Sigmoid colon (tissue), 4 donors: ENCODE measurements around the gene GAMT.

ENCODE experiments used
- POLR2AphosphoS5 ChIP-seq, 4 donors: sonication (generic); formaldehyde crosslinking; IDR thresholded peaks; one replicate each; pipeline ENCODE4 v1.6.1; 2017; ENCODE audit warnings: antibody characterized with exemption in 4 of 4
- TF ChIP-seq, protein P1 (sequence below), 4 experiments: fragments of 450-650 bp in 3 of 4; fragments of 200-600 bp in 1 of 4; IDR thresholded peaks; one replicate each; pipeline ENCODE4 v1.5.1; 2016 to 2019; ENCODE audit warnings: antibody characterized with exemption in 4 of 4, mild to moderate bottlenecking in 3 of 4, moderate library complexity in 2 of 4

DNA sequence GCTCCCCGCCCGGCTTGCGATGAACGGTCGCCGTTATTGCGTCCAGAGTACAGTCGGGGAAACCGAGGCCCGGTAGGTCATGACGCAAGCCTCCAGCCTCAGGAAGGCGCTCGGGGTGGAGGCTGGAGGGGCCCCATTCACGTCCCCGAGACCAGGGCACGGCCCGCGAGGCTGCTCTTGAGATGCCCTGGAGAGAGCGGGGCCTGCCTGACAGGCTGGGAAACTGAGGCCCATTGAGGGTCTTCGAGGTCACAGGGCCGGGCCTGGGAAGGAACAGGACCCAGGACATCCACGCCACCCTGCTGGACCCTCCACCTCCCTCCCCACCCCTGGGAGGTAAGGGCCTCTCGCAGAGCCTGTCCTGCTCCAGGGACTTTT is 17.3 kb downstream of the GAMT start:
- TF ChIP-seq, protein P1, sequence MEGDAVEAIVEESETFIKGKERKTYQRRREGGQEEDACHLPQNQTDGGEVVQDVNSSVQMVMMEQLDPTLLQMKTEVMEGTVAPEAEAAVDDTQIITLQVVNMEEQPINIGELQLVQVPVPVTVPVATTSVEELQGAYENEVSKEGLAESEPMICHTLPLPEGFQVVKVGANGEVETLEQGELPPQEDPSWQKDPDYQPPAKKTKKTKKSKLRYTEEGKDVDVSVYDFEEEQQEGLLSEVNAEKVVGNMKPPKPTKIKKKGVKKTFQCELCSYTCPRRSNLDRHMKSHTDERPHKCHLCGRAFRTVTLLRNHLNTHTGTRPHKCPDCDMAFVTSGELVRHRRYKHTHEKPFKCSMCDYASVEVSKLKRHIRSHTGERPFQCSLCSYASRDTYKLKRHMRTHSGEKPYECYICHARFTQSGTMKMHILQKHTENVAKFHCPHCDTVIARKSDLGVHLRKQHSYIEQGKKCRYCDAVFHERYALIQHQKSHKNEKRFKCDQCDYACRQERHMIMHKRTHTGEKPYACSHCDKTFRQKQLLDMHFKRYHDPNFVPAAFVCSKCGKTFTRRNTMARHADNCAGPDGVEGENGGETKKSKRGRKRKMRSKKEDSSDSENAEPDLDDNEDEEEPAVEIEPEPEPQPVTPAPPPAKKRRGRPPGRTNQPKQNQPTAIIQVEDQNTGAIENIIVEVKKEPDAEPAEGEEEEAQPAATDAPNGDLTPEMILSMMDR (IDR thresholded peaks at IDR 0.05): no peak
- TF ChIP-seq POLR2AphosphoS5 (IDR thresholded peaks at IDR 0.05): no peak
